HepG2 (cell line): ENCODE measurements around the gene ZFHX3. TPM values are rescaled to one million over a fixed set of nuclear protein-coding genes. Genes with fewer than 3 reads are reported as not detected.
A peak's percentile ranks its signal among the peaks of the same experiment; 100 is the strongest.

ENCODE experiments used
- ETV6 ChIP-seq: sonication (generic); formaldehyde crosslinking; conservative IDR thresholded peaks from 2 replicates; pipeline ENCODE4 v1.4.0; 2020; ENCODE audit warnings: missing genetic modification reagents
- ISL2 ChIP-seq: sonication (generic); formaldehyde crosslinking; IDR thresholded peaks from 2 replicates; pipeline ENCODE4 v1.5.0; 2020; ENCODE audit warnings: missing genetic modification reagents
- KDM5A ChIP-seq: fragments of 200-600 bp; sonication (generic); IDR thresholded peaks from 2 replicates; pipeline ENCODE4 v1.7.0; 2018; ENCODE audit warnings: antibody characterized with exemption, mild to moderate bottlenecking, low read length, borderline replicate concordance
- KDM5B ChIP-seq: sonication (generic); formaldehyde crosslinking; IDR thresholded peaks from 2 replicates; pipeline ENCODE4 v1.4.0; 2020; ENCODE audit warnings: missing genetic modification reagents, mild to moderate bottlenecking, borderline replicate concordance
- NR1H2 ChIP-seq: sonication (generic); formaldehyde crosslinking; IDR thresholded peaks from 2 replicates; pipeline ENCODE4 v1.8.1; 2022; ENCODE audit warnings: low read depth, missing genetic modification reagents, borderline replicate concordance
- RARG ChIP-seq: sonication (generic); formaldehyde crosslinking; IDR thresholded peaks from 2 replicates; pipeline ENCODE4 v1.4.0; 2020; ENCODE audit warnings: low read depth, mild to moderate bottlenecking, missing genetic modification reagents
- REL ChIP-seq: sonication (generic); formaldehyde crosslinking; conservative IDR thresholded peaks from 2 replicates; pipeline ENCODE4 v1.8.0; 2022; ENCODE audit warnings: mild to moderate bottlenecking, missing genetic modification reagents, moderate library complexity
- RFXAP ChIP-seq: sonication (generic); formaldehyde crosslinking; IDR thresholded peaks from 2 replicates; pipeline ENCODE4 v1.4.0; 2020; ENCODE audit warnings: missing genetic modification reagents, borderline replicate concordance
- SAFB2 ChIP-seq: sonication (generic); formaldehyde crosslinking; IDR thresholded peaks from 2 replicates; pipeline ENCODE4 v1.5.1; 2020; ENCODE audit warnings: missing genetic modification reagents, low read depth, mild to moderate bottlenecking, borderline replicate concordance
- SIX1 ChIP-seq: sonication (generic); formaldehyde crosslinking; IDR thresholded peaks from 2 replicates; pipeline ENCODE4 v1.4.0; 2020; ENCODE audit warnings: missing genetic modification reagents, borderline replicate concordance
- TOPORS ChIP-seq: sonication (generic); formaldehyde crosslinking; IDR thresholded peaks from 2 replicates; pipeline ENCODE4 v1.8.0; 2023; ENCODE audit warnings: mild to moderate bottlenecking, missing genetic modification reagents
- ZFP41 ChIP-seq: sonication (generic); formaldehyde crosslinking; IDR thresholded peaks from 2 replicates; pipeline ENCODE4 v1.4.0; 2020; ENCODE audit warnings: mild to moderate bottlenecking, missing genetic modification reagents, borderline replicate concordance
- ZNF17 ChIP-seq: sonication (generic); formaldehyde crosslinking; IDR thresholded peaks from 2 replicates; pipeline ENCODE4 v1.5.0; 2020; ENCODE audit warnings: mild to moderate bottlenecking, missing genetic modification reagents
- ZNF256 ChIP-seq: sonication (generic); formaldehyde crosslinking; conservative IDR thresholded peaks from 2 replicates; pipeline ENCODE4 v1.4.0; 2020; ENCODE audit warnings: missing genetic modification reagents
- ZNF260 ChIP-seq: sonication (generic); formaldehyde crosslinking; IDR thresholded peaks from 2 replicates; pipeline ENCODE4 v1.4.0; 2020; ENCODE audit warnings: missing genetic modification reagents, low read depth, mild to moderate bottlenecking, borderline replicate concordance
- ZNF354B ChIP-seq: sonication (generic); formaldehyde crosslinking; IDR thresholded peaks from 2 replicates; pipeline ENCODE4 v1.8.0; 2022; ENCODE audit warnings: mild to moderate bottlenecking, missing genetic modification reagents
- ZNF549 ChIP-seq: sonication (generic); formaldehyde crosslinking; IDR thresholded peaks from 2 replicates; pipeline ENCODE4 v1.5.0; 2020; ENCODE audit warnings: missing genetic modification reagents
- ZNF607 ChIP-seq: sonication (generic); formaldehyde crosslinking; IDR thresholded peaks from 2 replicates; pipeline ENCODE4 v1.5.1; 2020; ENCODE audit warnings: missing genetic modification reagents, mild to moderate bottlenecking, borderline replicate concordance
- polyA plus RNA-seq, 8 experiments: library from polyadenylated mRNA; depleted of rRNA in 3 of 8; stranded (reverse) in 7 of 8; unstranded in 1 of 8; fragments of >200 nt; fragmentation: Illumina TruSeq in 4 of 8; extraction: Trizol in 4 of 8; gene quantifications; 2 replicates each; pipeline versions ENCODE4 v1.2.1 to v1.2.3, GENCODE V29; 2011 to 2016; ENCODE audit warnings: low read depth in 4 of 8, missing spikeins in 1 of 8, mixed read lengths in 1 of 8; ENCODE audit not compliant: insufficient read depth in 1 of 8
- total RNA-seq, 5 experiments: library from RNA; depleted of rRNA; stranded (reverse); fragments of >200 nt; fragmentation: Illumina TruSeq; extraction: Trizol; gene quantifications; 2 replicates each; pipeline ENCODE4 v1.2.3, GENCODE V29; 2016; ENCODE audit warnings: low read depth in 1 of 5
- TF ChIP-seq, protein P1 (sequence below): sonication (generic); formaldehyde crosslinking; IDR thresholded peaks from 2 replicates; pipeline ENCODE4 v1.5.1; 2020; ENCODE audit warnings: missing genetic modification reagents, mild to moderate bottlenecking, borderline replicate concordance
- TF ChIP-seq, protein P2 (sequence below): sonication (generic); formaldehyde crosslinking; IDR thresholded peaks from 2 replicates; pipeline ENCODE4 v1.8.1; 2023; ENCODE audit warnings: mild to moderate bottlenecking, missing genetic modification reagents, borderline replicate concordance
- TF ChIP-seq, protein P3 (sequence below), 2 experiments: sonication (generic) in 1 of 2; formaldehyde crosslinking in 1 of 2; IDR thresholded peaks; 2 replicates each; pipeline versions ENCODE4 v1.4.0 to v1.6.1; 2016 to 2020; ENCODE audit warnings: borderline replicate concordance in 1 of 2, low read depth in 1 of 2, mild to moderate bottlenecking in 1 of 2, missing genetic modification reagents in 1 of 2
- TF ChIP-seq, protein P4 (sequence below): sonication (generic); formaldehyde crosslinking; IDR thresholded peaks from 2 replicates; pipeline ENCODE4 v1.5.1; 2020; ENCODE audit warnings: mild to moderate bottlenecking, missing genetic modification reagents

ZFHX3 gene
- total and polyA plus RNA-seq, 2 of the 13 experiments (the other 11 are each of a cell fraction or from before 2014, with no cell fraction given): 5.0 to 6.0 TPM

DNA sequence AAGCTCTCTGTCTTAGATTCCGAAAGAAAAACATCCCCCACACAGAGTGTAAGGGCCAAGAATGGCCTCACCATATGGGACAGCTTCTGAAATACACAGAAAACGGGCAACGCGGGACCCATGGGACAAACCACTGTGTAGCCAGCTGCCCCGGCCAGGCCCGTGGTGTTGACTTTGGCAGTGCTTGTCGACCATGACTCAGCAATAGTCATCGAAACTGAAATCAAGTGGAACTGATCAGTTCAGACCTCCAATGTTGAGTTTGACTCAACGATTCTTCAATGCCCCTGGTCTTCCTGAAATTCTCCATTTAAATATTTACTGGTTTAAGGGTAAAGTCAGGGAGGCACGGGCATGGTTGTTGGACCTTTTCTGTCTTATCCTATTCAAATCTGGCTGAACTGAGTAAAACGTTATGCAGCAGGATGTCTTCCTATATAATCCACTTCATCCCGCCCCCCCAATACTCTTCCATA is 27.5 kb downstream of the ZFHX3 start (continued):
- TF ChIP-seq REL (CRISPR knock-in tag) (no peak), ZFP41 (CRISPR knock-in tag) (no peak), ETV6 (CRISPR knock-in tag) (no peak), ISL2 (peak; percentile 63; the same call in 1 of the 2 replicates), ZNF354B (CRISPR knock-in tag) (no peak), KDM5B (CRISPR knock-in tag) (no peak), ZNF607 (CRISPR knock-in tag) (no peak), TOPORS (CRISPR knock-in tag) (no peak), SAFB2 (CRISPR knock-in tag) (no peak; the same call in 1 of the 2 replicates), ZNF256 (no peak), SIX1 (CRISPR knock-in tag) (no peak), RFXAP (CRISPR knock-in tag) (no peak), ZNF549 (CRISPR knock-in tag) (no peak), NR1H2 (CRISPR knock-in tag) (no peak), RARG (no peak), KDM5A (no peak), ZNF260 (no peak), ZNF17 (CRISPR knock-in tag) (no peak)
- TF ChIP-seq, protein P1, sequence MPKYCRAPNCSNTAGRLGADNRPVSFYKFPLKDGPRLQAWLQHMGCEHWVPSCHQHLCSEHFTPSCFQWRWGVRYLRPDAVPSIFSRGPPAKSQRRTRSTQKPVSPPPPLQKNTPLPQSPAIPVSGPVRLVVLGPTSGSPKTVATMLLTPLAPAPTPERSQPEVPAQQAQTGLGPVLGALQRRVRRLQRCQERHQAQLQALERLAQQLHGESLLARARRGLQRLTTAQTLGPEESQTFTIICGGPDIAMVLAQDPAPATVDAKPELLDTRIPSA (CRISPR knock-in tag): no peak
- TF ChIP-seq, protein P2, sequence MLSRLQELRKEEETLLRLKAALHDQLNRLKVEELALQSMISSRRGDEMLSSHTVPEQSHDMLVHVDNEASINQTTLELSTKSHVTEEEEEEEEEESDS (CRISPR knock-in tag): no peak
- TF ChIP-seq, protein P3, sequence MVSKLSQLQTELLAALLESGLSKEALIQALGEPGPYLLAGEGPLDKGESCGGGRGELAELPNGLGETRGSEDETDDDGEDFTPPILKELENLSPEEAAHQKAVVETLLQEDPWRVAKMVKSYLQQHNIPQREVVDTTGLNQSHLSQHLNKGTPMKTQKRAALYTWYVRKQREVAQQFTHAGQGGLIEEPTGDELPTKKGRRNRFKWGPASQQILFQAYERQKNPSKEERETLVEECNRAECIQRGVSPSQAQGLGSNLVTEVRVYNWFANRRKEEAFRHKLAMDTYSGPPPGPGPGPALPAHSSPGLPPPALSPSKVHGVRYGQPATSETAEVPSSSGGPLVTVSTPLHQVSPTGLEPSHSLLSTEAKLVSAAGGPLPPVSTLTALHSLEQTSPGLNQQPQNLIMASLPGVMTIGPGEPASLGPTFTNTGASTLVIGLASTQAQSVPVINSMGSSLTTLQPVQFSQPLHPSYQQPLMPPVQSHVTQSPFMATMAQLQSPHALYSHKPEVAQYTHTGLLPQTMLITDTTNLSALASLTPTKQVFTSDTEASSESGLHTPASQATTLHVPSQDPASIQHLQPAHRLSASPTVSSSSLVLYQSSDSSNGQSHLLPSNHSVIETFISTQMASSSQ (IDR thresholded peaks at IDR 0.05; ENCODE audit: low read depth): 0 out of 2 replicates have a peak, but pooled peaks have one; percentile 38
- TF ChIP-seq, protein P3 (CRISPR knock-in tag; IDR thresholded peaks at IDR 0.05; ENCODE audit: borderline replicate concordance): peak; percentile 16; the same call in 1 of the 2 replicates
- TF ChIP-seq, protein P4, sequence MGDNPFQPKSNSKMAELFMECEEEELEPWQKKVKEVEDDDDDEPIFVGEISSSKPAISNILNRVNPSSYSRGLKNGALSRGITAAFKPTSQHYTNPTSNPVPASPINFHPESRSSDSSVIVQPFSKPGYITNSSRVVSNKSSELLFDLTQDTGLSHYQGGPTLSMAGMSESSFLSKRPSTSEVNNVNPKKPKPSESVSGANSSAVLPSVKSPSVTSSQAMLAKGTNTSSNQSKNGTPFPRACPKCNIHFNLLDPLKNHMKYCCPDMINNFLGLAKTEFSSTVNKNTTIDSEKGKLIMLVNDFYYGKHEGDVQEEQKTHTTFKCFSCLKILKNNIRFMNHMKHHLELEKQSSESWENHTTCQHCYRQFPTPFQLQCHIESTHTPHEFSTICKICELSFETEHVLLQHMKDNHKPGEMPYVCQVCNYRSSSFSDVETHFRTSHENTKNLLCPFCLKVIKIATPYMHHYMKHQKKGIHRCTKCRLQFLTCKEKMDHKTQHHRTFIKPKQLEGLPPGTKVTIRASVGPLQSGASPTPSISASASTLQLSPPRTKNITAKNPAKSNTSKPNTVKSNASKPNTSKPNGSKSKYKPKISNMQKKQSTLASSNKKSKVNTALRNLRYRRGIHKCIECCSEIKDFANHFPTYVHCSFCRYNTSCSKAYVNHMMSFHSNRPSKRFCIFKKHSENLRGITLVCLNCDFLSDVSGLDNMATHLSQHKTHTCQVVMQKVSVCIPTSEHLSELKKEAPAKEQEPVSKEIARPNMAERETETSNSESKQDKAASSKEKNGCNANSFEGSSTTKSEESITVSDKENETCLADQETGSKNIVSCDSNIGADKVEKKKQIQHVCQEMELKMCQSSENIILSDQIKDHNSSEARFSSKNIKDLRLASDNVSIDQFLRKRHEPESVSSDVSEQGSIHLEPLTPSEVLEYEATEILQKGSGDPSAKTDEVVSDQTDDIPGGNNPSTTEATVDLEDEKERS (CRISPR knock-in tag): no peak
